IPS-NIHi7 (cell line): ENCODE measurements around the gene ZNF839.
"Not testable (repeated sequence)": the region's sequence is repeated elsewhere in the genome, so short reads cannot be mapped to it uniquely, and the experiment has no call there.

Experiments used
- DNase-seq: peaks from one replicate; pipeline ENCODE4 v3.0.0; 2012; ENCODE audit warnings: mixed read lengths; ENCODE audit errors: extremely low spot score

Gene ZNF839

GRCh38 chr14:102341566-102341965 is 22.0 kb downstream of the ZNF839 start:
- DNase-seq: no peak

DNA sequence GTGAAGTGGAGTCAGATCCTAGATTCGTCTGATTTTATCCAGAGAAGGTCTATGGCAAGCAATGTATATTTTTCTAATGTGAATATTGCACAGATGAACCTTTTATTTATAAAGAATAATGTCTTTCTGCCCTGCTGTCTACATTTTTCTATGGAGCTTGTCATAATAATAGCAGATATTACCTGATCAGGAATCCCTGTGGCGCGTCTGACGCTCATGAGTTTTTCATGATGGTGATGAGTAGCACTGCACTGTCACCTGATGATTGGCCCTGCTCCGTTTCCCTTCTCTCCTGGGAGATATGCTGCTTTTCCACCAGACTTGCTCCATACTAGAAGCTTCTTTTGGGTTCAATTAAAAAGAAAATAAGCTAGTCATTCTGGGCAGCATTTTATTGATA is 22.7 kb downstream of the ZNF839 start:
- DNase-seq: no peak

- DNase-seq: no peak
These were observed 24.5 kb downstream of the ZNF839 start for GRCh38 chr14:102344084-102344483.

DNA sequence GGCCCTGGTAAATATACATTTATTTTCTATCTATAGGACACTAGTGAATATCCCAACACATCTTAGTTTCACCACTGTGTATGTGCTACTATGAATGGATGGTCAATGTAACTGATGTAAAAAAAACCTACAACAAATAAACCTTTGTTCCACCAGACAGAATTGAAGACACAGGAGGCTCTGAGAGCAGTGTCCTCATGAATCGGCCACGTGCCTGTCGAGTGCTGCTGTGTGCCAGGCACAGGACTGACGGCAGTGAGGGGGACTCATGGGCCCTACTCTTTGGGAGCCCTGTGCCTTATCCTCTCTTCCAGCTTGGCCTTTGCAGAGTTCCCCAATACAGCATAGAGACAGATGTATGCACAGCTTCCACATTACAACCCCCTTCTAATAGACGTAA is 24.9 kb downstream of the ZNF839 start:
- DNase-seq: no peak

- no peak for DNase-seq
These were observed 25.7 kb downstream of the ZNF839 start for GRCh38 chr14:102345232-102345631.

DNA sequence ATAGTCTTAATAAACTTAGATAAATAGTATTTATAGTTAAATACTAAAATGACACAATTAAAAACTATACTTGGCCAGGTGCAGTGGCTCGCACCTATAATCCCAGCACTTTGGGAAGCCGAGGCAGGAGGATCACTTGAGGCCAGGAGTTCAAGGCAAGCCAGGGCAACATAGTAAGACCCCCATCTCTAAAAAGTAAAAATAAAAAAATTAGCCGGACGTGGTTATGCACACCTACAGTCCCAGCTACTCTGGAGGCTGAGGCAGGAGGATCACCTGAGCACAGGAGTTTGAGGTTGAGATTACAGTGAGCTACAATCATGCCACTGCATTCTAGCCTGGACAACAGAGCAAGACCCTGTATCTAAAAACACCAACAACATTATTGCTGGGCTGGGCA is 27.1 kb downstream of the ZNF839 start:
- no peak for DNase-seq

DNA sequence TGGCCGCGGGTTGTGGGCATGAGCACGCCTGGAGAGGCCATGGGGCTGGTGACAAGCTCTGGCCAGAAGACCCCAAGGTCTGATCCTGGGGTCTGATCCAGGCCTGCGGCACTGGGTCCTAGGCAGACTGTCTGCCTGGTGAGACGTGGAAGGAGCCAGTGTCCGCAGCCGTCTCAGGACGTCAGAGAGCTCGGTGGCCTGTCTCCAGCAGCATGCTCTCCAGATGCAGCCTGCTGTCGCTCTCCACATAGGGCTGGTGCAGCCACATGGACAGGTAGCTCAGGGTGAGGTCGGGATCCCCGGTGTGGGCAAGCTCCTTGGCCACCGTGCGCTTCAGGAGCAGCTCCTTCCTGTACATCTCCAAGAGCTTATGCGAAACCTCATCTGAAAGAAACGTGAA is 28.8 kb downstream of the ZNF839 start:
- no peak for DNase-seq

GRCh38 chr14:102351023-102351422 is 31.5 kb downstream of the ZNF839 start:
- DNase-seq: no peak

- DNase-seq: not testable (repeated sequence)
These were observed 32.0 kb downstream of the ZNF839 start for GRCh38 chr14:102351593-102351992.

DNA sequence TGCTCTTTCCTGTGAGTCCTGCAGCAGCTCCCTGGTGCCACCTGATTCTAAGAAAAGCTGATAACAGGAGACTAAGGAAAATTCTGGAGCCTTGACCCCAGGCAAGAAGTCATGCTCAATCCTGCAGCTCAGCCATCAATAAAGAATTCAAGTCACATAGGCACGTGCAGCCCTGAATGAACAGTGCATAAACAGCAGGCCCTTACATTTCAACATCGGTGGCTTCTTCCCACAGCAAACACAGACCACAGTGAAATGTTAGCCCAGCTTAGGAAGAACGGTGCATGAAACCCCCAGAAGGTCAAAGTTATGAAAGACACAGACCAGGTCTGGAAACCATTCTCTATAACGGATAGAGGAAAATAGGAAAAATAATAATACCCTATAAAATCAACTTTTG is 32.7 kb downstream of the ZNF839 start:
- DNase-seq: no peak

- DNase-seq: no peak
These were observed 33.6 kb downstream of the ZNF839 start for GRCh38 chr14:102353126-102353619.

DNA sequence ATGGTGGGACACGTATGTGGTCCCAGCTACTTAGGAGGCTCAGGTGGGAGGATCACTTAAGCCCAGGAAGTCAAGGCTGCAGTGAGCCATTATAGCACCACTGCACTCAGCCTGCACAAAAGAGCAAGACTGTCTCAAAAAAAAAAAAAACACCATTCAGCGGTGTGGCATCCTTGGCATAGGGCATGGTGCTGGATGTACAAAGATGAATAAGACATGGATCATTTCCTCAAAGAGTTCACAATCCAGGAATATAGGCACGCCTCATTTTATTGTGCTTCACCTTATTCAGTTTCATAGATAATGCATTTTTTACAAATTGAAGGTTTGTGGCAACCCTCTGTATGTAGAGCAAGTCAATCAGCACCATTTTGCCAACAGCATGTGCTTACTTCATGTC is 36.7 kb downstream of the ZNF839 start:
- DNase-seq: no peak

GRCh38 chr14:102359341-102359740 is 39.8 kb downstream of the ZNF839 start:
- no peak for DNase-seq

GRCh38 chr14:102360388-102360787 is 40.8 kb downstream of the ZNF839 start:
- DNase-seq: no peak

- no peak for DNase-seq
These were observed 42.5 kb downstream of the ZNF839 start for GRCh38 chr14:102362084-102362483.

DNA sequence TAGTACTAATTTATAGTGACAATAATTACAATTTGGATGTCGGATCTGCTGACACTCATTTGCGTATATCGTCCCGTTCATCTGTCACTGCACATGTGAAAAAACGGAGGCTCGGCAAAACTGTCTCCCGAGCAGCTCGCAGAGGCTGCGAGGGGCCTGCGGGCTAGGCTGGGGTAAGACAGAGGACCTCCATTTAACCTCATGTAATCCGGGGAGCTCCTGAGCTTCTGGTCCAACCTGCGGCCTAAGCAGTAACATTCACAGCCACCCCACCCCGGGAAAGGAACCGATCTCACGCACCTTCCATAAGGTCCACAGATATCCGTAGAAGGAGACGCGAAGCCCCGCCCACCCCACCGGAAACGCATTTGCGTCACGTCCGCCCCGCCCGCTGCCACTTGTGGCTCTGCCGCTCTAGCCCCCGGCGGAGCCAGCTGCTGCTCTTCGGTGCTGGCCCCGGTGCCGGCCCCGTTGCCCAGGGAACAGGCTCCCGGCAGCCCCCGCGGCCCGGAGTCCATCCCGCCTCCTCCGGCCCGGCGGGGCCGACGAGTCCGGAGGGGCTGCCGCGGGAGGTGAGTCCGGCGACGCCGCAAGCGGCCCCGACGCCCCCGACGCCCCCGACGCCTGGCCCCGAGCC is 43.1 kb downstream of the ZNF839 start, which contains the start of the genes CINP and TECPR2:
TSS of gene CINP (minus strand) at position 346 of the 637 bp plus-strand sequence. CDS start at position 307, 39 bp downstream.
TSS of gene TECPR2 (plus strand) at position 397 of the 637 bp plus-strand sequence. CDS start 13,781 bp downstream, outside the sequence.
- peak; percentile 99 for DNase-seq

DNA sequence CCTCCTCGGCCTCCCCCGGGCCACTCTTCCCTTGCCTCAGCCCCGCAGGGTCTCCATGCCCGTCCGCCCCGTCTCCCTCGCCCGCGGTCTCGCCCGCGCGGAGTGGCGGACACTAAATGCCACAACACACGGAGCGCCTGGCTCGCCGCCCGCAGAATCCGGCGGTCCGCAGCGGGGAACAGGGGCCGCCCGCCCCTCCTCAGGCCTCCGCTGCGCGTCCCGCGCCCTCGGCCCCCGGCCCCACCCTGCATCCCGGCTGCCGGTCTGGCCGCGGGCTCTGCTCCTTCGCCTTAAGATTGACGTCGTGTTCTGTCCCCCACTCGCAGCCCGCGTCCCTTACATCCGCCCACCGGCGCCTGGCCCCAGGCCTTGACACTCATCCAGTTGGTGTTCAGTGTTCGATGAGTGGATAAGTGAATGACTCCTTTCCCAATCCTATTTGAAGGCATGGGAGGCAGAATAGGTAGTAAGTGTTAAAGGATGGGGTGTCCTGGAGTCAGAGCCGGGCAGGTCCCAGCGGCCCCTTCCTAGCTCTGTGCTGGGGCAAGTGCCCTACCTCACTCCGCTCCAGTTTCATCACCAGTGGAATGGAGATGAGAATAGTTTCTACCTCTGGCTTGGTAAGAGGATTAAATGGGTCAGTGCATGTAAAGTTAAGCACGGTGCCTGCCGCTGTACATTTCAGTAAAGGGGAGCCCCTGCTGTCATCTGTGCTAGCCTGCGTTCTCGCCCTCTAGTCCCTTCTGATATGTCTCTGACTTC is 43.8 kb downstream of the ZNF839 start:
- DNase-seq: peak; percentile 31

DNA sequence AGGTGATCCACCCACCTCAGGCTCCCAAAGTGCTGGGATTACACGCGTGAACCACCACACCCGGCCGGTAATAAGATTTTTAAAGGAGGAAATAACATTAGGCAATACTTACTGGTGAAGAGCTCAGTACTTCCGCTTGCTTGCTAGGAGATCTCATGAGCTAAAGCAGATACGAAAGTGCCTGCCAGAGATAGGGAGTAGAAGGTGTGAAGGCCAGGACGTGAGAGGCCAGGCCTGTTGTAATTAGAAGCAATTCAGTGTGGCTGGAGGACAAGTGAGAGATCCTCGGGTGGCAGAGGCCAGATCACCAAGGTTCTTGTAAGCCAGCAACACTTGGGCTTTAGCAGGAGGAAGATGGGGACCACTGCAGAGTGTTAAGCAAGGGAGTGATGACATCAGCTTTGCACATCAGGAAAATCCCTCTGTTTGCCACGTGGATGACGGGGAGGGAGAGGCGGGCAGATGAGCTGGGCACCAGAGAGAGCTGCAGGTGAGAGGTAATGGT is 50.8 kb downstream of the ZNF839 start:
- no peak for DNase-seq

- DNase-seq: no peak
These were observed 51.8 kb downstream of the ZNF839 start for GRCh38 chr14:102371361-102371760.

DNA sequence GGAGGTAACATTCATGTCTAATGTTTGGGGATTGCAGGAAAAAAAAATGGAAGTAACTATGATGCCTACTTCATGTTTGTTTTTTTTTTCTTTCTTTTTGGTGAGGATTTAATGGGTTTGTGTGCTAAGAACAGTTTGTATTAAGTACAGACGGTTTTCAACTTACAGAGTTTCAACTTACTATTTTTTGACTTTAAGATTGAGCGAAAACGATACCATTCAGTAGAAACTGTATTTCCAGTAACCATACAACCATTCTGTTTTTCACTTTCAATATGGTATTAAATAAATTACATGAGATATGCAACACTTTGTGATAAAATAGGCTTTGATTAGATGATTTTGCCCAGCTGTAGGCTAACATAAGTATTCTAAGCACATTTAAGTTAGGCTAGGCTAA is 53.6 kb downstream of the ZNF839 start:
- DNase-seq: no peak

GRCh38 chr14:102374264-102374663 is 54.7 kb downstream of the ZNF839 start:
- no peak for DNase-seq

DNA sequence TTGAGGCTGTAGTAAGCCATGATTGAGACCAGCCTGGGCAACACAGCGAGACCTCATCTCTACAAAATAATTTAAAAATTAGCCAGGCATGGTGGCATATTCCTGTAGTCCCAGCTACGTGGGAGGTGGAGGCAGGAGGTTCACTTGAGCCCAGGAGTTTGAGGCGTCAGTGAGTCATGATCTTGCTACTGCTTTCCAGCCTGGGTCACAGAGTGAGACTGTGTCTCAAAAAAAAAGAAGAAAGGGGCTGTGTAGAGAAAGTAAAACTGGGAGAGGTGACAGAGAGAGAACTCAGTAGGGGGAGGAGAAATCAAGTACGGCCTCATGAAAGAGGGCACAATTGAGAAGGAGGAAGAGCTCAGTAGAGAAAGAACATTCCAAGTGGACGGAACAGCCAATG is 55.6 kb downstream of the ZNF839 start:
- DNase-seq: no peak

DNA sequence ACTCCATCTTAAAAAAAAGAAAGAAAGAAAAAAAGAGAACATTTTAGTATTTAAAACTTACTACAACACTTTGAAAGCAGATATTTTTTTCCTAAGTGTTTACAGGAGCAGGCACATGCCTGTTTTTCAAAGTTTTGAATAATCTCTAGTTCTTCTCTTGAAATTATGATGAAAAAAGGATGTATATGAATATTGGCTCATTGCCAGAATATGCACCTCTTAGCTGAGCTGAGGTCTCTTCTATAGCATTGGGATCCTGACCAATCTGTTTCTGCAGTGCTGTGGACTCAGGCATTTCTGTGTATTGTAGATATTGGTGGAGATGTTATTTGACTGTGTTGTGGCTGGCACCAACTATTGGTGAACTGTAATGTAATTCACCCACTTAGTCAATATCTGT is 58.1 kb downstream of the ZNF839 start:
- DNase-seq: no peak
